ENCODE data around the gene TBC1D3E. TPM values are rescaled to one million over a fixed set of nuclear protein-coding genes. Genes with fewer than 3 reads are reported as not detected.

The TBC1D3E gene
- total RNA-seq, 2 experiments from 2014 or later, result not detected

Other genes starting within 250 kb of the TBC1D3E start
- not detected for gene TBC1D3K, start 203.5 kb upstream of the TBC1D3E start, total RNA-seq
- 10 to 100 TPM; 10.9 to 12.4 TPM for gene TBC1D3L, start 138.9 kb upstream of the TBC1D3E start, total RNA-seq
- gene TBC1D3D, start 124.0 kb upstream of the TBC1D3E start, total RNA-seq, result under 1 TPM in 1 of 2 experiments, not detected in 1; 0.36 TPM
- gene TBC1D3C, start 59.3 kb upstream of the TBC1D3E start, total RNA-seq, result not detected
- gene TBC1D3, start 64.6 kb downstream of the TBC1D3E start, total RNA-seq, result not detected
- gene MRPL45, start 169.2 kb downstream of the TBC1D3E start, total RNA-seq, result 10 to 100 TPM; 15.4 TPM
- under 1 TPM in 1 of 2 experiments, not detected in 1; 0.56 TPM for gene GPR179, start 216.0 kb downstream of the TBC1D3E start, total RNA-seq
- 10 to 100 TPM; 10.6 to 11.4 TPM for gene SOCS7, start 223.9 kb downstream of the TBC1D3E start, total RNA-seq

Data from CD8-positive, alpha-beta T cell (primary cell).